ENCODE measurements around the gene ADAMTSL3. TPM values are rescaled to one million over a fixed set of nuclear protein-coding genes. Genes with fewer than 3 reads are reported as not detected.

ADAMTSL3 gene
- total and polyA plus RNA-seq, 2 experiments from 2014 or later = 0.61 to 0.87 TPM

DNA sequence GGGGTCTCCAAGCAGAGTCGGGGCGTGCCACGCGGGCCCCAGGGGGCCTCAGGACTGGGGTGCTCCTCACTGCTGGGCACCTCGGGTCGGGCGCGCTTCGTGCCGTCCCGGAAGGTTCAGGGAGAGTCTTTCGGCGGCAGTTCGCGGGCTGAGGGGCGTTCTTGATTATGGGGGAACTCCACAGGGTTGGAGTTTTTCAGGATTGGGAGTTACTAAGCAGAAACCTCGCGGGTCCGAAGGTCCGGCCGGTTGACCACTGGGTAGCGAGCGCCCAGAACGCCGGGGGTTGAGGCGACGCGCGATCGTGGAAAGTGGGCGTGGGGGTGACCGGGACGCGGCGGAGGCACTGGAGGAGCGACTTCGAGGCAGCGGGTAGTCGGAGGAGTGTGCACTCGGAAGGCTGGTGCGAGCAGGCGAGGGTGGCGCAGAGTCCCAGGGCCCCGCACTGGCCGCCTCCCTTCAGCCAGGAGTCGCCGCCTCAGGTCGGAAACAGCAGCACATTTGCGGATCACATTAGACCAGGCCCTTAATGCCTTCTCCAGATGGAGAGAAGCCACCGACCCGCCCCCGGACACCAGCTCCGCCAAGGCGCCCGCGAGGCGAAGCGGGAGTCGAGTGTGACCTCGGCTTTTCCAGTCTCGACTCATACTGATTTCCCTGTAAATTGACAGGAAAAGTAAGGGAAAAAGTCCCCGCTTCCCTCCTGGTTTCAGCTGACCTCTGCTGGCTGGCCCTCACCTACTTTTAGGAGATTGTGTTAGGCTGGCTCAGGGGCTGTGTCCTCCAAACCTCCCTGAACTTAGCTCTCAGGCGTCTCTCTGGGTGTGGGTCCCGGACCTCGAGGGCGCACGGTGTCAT lies 685 bp downstream of the ADAMTSL3 start:
- peak; percentile 69 for ATAC-seq
- H3F3A ChIP-seq (replicated peaks; ENCODE audit: low read depth) = 0 out of 2 replicates have a peak, but pooled peaks cover 4% of the 10 kb centered on the region
- no peaks in the 10 kb centered on the region for H4K20me1 ChIP-seq (replicated peaks; ENCODE audit: insufficient read depth)
- Mint-ChIP-seq H3K36me3 (ENCODE audit: low read depth) (no peaks in the 10 kb centered on the region; the same call in 2 of the 3 replicates), H3K27ac (no peak overlapping the region), H3K4me3 (peak overlapping the region; percentile 71), H3K4me1 (peaks cover 19% of the 10 kb centered on the region), H3K27me3 (ENCODE audit: insufficient read depth, low read depth, poor library complexity) (peaks cover 39% of the 10 kb centered on the region), H3K9me3 (no peaks in the 10 kb centered on the region)
- H2AFZ ChIP-seq = peak overlapping the region; percentile 97
- H3K4me1 ChIP-seq (ENCODE audit: insufficient read depth) = peaks cover 4% of the 10 kb centered on the region; the same call in 1 of the 2 replicates
- H3K4me2 ChIP-seq = peak overlapping the region; percentile 88
- H3K27me3 ChIP-seq (ENCODE audit: insufficient read depth) = peaks cover 48% of the 10 kb centered on the region
- H3K36me3 ChIP-seq (ENCODE audit: insufficient read depth) = no peaks in the 10 kb centered on the region; the same call in 1 of the 2 replicates
- H3K4me3 ChIP-seq = peak overlapping the region; percentile 70
- TF ChIP-seq NANOG (IDR thresholded peaks at IDR 0.05; ENCODE audit: borderline replicate concordance) = no peak
- TF ChIP-seq EZH2 (IDR thresholded peaks at IDR 0.05; ENCODE audit: low read depth, unreplicated experiment) = peak; percentile 42
- peak; percentile 71 for DNase-seq (ENCODE audit: low spot score)
- H3K27ac ChIP-seq (ENCODE audit: low read depth) = no peak overlapping the region
- H3K79me2 ChIP-seq (replicated peaks; ENCODE audit: insufficient read depth) = no peaks in the 10 kb centered on the region
- H3K9me2 ChIP-seq (ENCODE audit: insufficient read depth) = 0 out of 2 replicates have a peak, but pooled peaks cover 7% of the 10 kb centered on the region

DNA sequence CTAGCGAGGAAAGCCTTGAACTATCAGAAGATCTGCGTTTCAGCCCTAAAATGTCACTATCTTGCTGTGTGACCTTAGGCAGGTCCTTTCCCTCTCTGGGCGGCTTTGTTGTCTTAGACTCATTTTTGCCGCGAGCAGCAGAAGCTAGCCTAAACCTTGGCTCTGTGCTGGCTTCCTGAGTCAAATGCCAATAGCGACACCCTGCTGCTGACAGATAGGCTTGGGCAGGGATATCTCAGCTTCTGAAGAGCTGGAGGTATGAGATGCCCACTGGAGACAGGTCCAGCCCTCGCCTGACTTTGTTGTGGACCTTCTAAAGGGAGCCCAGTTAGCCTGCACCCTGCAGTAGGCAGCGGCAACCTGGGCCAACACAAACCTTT lies 1.3 kb downstream of the ADAMTSL3 start:
- Mint-ChIP-seq H3K4me3 (peak overlapping the region; percentile 71), H3K36me3 (ENCODE audit: low read depth) (no peaks in the 10 kb centered on the region; the same call in 2 of the 3 replicates), H3K27ac (no peak overlapping the region), H3K4me1 (peaks cover 16% of the 10 kb centered on the region), H3K9me3 (no peaks in the 10 kb centered on the region), H3K27me3 (ENCODE audit: insufficient read depth, low read depth, poor library complexity) (peaks cover 39% of the 10 kb centered on the region)
- H3K27me3 ChIP-seq (ENCODE audit: insufficient read depth) = peaks cover 48% of the 10 kb centered on the region
- H3K4me1 ChIP-seq (ENCODE audit: insufficient read depth) = peaks cover 4% of the 10 kb centered on the region; the same call in 1 of the 2 replicates
- H3K4me3 ChIP-seq = peak overlapping the region; percentile 70
- H2AFZ ChIP-seq = peak overlapping the region; percentile 97; the same call in 1 of the 2 replicates
- no peak for DNase-seq (ENCODE audit: low spot score)
- ATAC-seq = no peak
- no peak overlapping the region for H3K27ac ChIP-seq (ENCODE audit: low read depth)
- no peaks in the 10 kb centered on the region; the same call in 1 of the 2 replicates for H3K36me3 ChIP-seq (ENCODE audit: insufficient read depth)
- peak overlapping the region; percentile 88 for H3K4me2 ChIP-seq
- H3K79me2 ChIP-seq (replicated peaks; ENCODE audit: insufficient read depth) = no peaks in the 10 kb centered on the region
- H3F3A ChIP-seq (replicated peaks; ENCODE audit: low read depth) = 0 out of 2 replicates have a peak, but pooled peaks cover 4% of the 10 kb centered on the region
- 0 out of 2 replicates have a peak, but pooled peaks cover 7% of the 10 kb centered on the region for H3K9me2 ChIP-seq (ENCODE audit: insufficient read depth)
- H4K20me1 ChIP-seq (replicated peaks; ENCODE audit: insufficient read depth) = no peaks in the 10 kb centered on the region
- TF ChIP-seq, protein P1, sequence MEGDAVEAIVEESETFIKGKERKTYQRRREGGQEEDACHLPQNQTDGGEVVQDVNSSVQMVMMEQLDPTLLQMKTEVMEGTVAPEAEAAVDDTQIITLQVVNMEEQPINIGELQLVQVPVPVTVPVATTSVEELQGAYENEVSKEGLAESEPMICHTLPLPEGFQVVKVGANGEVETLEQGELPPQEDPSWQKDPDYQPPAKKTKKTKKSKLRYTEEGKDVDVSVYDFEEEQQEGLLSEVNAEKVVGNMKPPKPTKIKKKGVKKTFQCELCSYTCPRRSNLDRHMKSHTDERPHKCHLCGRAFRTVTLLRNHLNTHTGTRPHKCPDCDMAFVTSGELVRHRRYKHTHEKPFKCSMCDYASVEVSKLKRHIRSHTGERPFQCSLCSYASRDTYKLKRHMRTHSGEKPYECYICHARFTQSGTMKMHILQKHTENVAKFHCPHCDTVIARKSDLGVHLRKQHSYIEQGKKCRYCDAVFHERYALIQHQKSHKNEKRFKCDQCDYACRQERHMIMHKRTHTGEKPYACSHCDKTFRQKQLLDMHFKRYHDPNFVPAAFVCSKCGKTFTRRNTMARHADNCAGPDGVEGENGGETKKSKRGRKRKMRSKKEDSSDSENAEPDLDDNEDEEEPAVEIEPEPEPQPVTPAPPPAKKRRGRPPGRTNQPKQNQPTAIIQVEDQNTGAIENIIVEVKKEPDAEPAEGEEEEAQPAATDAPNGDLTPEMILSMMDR (conservative IDR thresholded peaks at IDR 0.05; ENCODE audit: low read depth in 2 of 2) = no peak
- TF ChIP-seq, protein P2, sequence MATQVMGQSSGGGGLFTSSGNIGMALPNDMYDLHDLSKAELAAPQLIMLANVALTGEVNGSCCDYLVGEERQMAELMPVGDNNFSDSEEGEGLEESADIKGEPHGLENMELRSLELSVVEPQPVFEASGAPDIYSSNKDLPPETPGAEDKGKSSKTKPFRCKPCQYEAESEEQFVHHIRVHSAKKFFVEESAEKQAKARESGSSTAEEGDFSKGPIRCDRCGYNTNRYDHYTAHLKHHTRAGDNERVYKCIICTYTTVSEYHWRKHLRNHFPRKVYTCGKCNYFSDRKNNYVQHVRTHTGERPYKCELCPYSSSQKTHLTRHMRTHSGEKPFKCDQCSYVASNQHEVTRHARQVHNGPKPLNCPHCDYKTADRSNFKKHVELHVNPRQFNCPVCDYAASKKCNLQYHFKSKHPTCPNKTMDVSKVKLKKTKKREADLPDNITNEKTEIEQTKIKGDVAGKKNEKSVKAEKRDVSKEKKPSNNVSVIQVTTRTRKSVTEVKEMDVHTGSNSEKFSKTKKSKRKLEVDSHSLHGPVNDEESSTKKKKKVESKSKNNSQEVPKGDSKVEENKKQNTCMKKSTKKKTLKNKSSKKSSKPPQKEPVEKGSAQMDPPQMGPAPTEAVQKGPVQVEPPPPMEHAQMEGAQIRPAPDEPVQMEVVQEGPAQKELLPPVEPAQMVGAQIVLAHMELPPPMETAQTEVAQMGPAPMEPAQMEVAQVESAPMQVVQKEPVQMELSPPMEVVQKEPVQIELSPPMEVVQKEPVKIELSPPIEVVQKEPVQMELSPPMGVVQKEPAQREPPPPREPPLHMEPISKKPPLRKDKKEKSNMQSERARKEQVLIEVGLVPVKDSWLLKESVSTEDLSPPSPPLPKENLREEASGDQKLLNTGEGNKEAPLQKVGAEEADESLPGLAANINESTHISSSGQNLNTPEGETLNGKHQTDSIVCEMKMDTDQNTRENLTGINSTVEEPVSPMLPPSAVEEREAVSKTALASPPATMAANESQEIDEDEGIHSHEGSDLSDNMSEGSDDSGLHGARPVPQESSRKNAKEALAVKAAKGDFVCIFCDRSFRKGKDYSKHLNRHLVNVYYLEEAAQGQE (IDR thresholded peaks at IDR 0.05; ENCODE audit: unreplicated experiment) = no peak
- TF ChIP-seq, protein P3, sequence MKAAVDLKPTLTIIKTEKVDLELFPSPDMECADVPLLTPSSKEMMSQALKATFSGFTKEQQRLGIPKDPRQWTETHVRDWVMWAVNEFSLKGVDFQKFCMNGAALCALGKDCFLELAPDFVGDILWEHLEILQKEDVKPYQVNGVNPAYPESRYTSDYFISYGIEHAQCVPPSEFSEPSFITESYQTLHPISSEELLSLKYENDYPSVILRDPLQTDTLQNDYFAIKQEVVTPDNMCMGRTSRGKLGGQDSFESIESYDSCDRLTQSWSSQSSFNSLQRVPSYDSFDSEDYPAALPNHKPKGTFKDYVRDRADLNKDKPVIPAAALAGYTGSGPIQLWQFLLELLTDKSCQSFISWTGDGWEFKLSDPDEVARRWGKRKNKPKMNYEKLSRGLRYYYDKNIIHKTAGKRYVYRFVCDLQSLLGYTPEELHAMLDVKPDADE (IDR thresholded peaks at IDR 0.05) = no peak
- TF ChIP-seq NANOG (IDR thresholded peaks at IDR 0.05; ENCODE audit: borderline replicate concordance) = no peak
- TF ChIP-seq, protein P4, sequence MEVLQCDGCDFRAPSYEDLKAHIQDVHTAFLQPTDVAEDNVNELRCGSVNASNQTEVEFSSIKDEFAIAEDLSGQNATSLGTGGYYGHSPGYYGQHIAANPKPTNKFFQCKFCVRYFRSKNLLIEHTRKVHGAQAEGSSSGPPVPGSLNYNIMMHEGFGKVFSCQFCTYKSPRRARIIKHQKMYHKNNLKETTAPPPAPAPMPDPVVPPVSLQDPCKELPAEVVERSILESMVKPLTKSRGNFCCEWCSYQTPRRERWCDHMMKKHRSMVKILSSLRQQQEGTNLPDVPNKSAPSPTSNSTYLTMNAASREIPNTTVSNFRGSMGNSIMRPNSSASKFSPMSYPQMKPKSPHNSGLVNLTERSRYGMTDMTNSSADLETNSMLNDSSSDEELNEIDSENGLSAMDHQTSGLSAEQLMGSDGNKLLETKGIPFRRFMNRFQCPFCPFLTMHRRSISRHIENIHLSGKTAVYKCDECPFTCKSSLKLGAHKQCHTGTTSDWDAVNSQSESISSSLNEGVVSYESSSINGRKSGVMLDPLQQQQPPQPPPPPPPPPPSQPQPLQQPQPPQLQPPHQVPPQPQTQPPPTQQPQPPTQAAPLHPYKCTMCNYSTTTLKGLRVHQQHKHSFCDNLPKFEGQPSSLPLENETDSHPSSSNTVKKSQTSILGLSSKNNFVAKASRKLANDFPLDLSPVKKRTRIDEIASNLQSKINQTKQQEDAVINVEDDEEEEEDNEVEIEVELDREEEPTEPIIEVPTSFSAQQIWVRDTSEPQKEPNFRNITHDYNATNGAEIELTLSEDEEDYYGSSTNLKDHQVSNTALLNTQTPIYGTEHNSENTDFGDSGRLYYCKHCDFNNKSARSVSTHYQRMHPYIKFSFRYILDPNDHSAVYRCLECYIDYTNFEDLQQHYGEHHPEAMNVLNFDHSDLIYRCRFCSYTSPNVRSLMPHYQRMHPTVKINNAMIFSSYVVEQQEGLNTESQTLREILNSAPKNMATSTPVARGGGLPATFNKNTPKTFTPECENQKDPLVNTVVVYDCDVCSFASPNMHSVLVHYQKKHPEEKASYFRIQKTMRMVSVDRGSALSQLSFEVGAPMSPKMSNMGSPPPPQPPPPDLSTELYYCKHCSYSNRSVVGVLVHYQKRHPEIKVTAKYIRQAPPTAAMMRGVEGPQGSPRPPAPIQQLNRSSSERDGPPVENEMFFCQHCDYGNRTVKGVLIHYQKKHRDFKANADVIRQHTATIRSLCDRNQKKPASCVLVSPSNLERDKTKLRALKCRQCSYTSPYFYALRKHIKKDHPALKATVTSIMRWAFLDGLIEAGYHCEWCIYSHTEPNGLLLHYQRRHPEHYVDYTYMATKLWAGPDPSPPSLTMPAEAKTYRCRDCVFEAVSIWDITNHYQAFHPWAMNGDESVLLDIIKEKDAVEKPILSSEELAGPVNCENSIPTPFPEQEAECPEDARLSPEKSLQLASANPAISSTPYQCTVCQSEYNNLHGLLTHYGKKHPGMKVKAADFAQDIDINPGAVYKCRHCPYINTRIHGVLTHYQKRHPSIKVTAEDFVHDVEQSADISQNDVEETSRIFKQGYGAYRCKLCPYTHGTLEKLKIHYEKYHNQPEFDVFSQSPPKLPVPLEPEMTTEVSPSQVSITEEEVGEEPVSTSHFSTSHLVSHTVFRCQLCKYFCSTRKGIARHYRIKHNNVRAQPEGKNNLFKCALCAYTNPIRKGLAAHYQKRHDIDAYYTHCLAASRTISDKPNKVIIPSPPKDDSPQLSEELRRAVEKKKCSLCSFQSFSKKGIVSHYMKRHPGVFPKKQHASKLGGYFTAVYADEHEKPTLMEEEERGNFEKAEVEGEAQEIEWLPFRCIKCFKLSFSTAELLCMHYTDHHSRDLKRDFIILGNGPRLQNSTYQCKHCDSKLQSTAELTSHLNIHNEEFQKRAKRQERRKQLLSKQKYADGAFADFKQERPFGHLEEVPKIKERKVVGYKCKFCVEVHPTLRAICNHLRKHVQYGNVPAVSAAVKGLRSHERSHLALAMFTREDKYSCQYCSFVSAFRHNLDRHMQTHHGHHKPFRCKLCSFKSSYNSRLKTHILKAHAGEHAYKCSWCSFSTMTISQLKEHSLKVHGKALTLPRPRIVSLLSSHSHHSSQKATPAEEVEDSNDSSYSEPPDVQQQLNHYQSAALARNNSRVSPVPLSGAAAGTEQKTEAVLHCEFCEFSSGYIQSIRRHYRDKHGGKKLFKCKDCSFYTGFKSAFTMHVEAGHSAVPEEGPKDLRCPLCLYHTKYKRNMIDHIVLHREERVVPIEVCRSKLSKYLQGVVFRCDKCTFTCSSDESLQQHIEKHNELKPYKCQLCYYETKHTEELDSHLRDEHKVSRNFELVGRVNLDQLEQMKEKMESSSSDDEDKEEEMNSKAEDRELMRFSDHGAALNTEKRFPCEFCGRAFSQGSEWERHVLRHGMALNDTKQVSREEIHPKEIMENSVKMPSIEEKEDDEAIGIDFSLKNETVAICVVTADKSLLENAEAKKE (CRISPR knock-in tag; IDR thresholded peaks at IDR 0.05) = no peak
